ENCODE results near the gene EZH2.

- TF ChIP-seq EZH2phosphoT487 (IDR thresholded peaks at IDR 0.05; ENCODE audit: low read depth, severe bottlenecking, unreplicated experiment) (no peak), CTCF (IDR thresholded peaks at IDR 0.05; ENCODE audit: poor library complexity) (no peak)
Measured at GRCh38 chr7:148924011-148924410, 39.9 kb upstream of the EZH2 start.

Measured in hepatocyte (in vitro differentiated cells).